K562 (cell line): ENCODE data around the gene CDKL5. TPM values are rescaled to one million over a fixed set of nuclear protein-coding genes. Genes with fewer than 3 reads are reported as not detected.

Experiments used
- KAT2B ChIP-seq: IDR thresholded peaks from one replicate; pipeline ENCODE4 v1.6.1; 2012; ENCODE audit warnings: low read depth, mild to moderate bottlenecking, control low read depth, inconsistent platforms, low read length, moderate library complexity
- MAZ ChIP-seq, 2 experiments: fragments of 450-650 bp in 1 of 2; sonication (generic) in 1 of 2; formaldehyde crosslinking; IDR thresholded peaks in 1 of 2; conservative IDR thresholded peaks in 1 of 2; 2 replicates each; pipeline versions ENCODE4 v1.4.0 to v1.5.0; 2020; ENCODE audit warnings: mild to moderate bottlenecking in 1 of 2, missing genetic modification reagents in 1 of 2
- NRF1 ChIP-seq, 2 experiments: fragments of 450-650 bp; IDR thresholded peaks in 1 of 2; conservative IDR thresholded peaks in 1 of 2; 2 replicates each; pipeline ENCODE4 v1.6.1; 2014; ENCODE audit warnings: mild to moderate bottlenecking in 2 of 2
- RBFOX2 ChIP-seq: fragments of 200-400 bp; formaldehyde crosslinking; IDR thresholded peaks from 2 replicates; pipeline ENCODE4 v1.6.1; 2017; ENCODE audit warnings: low read depth, mild to moderate bottlenecking, low read length, moderate library complexity
- SIX5 ChIP-seq, 2 experiments: IDR thresholded peaks; 2 replicates each; pipeline ENCODE4 v1.6.1; 2011; ENCODE audit warnings: low read length in 2 of 2, borderline replicate concordance in 1 of 2, low read depth in 1 of 2, mild to moderate bottlenecking in 1 of 2, moderate library complexity in 1 of 2; ENCODE audit not compliant: insufficient read depth in 1 of 2
- TCF7L2 ChIP-seq: fragments of 150-350 bp; IDR thresholded peaks from 2 replicates; pipeline ENCODE4 v1.6.1; 2016; ENCODE audit warnings: low read depth, mild to moderate bottlenecking, low read length, moderate library complexity
- U2AF2 ChIP-seq: fragments of 200-400 bp; formaldehyde crosslinking; optimal IDR thresholded peaks from 2 replicates; pipeline ENCODE3; 2017; ENCODE audit warnings: low read depth, mild to moderate bottlenecking, low read length
- ZNF23 ChIP-seq: fragments of 250-450 bp; sonication (Bioruptor Pico); IDR thresholded peaks from 2 replicates; pipeline ENCODE4 v1.4.0; 2020; ENCODE audit warnings: mild to moderate bottlenecking
- polyA plus RNA-seq, 8 experiments: library from polyadenylated mRNA; depleted of rRNA in 4 of 8; stranded (reverse) in 5 of 8; unstranded in 3 of 8; fragments of >200 nt; fragmentation: Nextera tagmentation in 2 of 8; fragmentation: Illumina TruSeq in 1 of 8; extraction: Ambion mirVana in 2 of 8; extraction: Trizol in 1 of 8; gene quantifications; 2 replicates each; pipeline versions ENCODE4 v1.2.1 to v1.2.3, GENCODE V29; 2011 to 2014; ENCODE audit warnings: inconsistent platforms in 1 of 8, missing spikeins in 1 of 8
- total RNA-seq, 7 experiments: library from RNA; depleted of rRNA in 6 of 7; stranded (reverse); fragments of >200 nt in 6 of 7; fragmentation: Illumina TruSeq in 2 of 7; extraction: Trizol in 2 of 7; gene quantifications; 2 replicates each; pipeline versions ENCODE4 v1.2.1 to v1.2.3, GENCODE V29; 2011 to 2021; ENCODE audit warnings: low replicate concordance in 1 of 7
- TF ChIP-seq, protein P1 (sequence below): fragments of 450-650 bp; formaldehyde crosslinking; IDR thresholded peaks from 2 replicates; pipeline ENCODE4 v1.4.0; 2020; ENCODE audit warnings: mild to moderate bottlenecking
- TF ChIP-seq, protein P2 (sequence below): fragments of 450-650 bp; formaldehyde crosslinking; IDR thresholded peaks from 2 replicates; pipeline ENCODE4 v1.4.0; 2020; ENCODE audit warnings: mild to moderate bottlenecking, moderate library complexity
- TF ChIP-seq, protein P3 (sequence below): fragments of 450-650 bp; IDR thresholded peaks from 2 replicates; pipeline ENCODE4 v1.6.1; 2018; ENCODE audit not compliant: partially characterized antibody
- TF ChIP-seq, protein P4 (sequence below): fragments of 450-650 bp; IDR thresholded peaks from 2 replicates; pipeline ENCODE4 v1.6.1; 2016; ENCODE audit warnings: antibody characterized with exemption
- TF ChIP-seq, protein P5 (sequence below): fragments of 450-650 bp; IDR thresholded peaks from 2 replicates; pipeline ENCODE4 v1.6.1; 2018; ENCODE audit warnings: mild to moderate bottlenecking, low read depth; ENCODE audit not compliant: partially characterized antibody
- TF ChIP-seq, protein P6 (sequence below): sonication (generic); formaldehyde crosslinking; IDR thresholded peaks from 2 replicates; pipeline ENCODE4 v1.8.0; 2022; ENCODE audit warnings: mild to moderate bottlenecking, missing genetic modification reagents

CDKL5 gene
- total and polyA plus RNA-seq, 9 of the 15 experiments (the other 6 are each of a cell fraction or from before 2014, with no cell fraction given), result under 0.01 to 0.21 (median 0.04) TPM

DNA sequence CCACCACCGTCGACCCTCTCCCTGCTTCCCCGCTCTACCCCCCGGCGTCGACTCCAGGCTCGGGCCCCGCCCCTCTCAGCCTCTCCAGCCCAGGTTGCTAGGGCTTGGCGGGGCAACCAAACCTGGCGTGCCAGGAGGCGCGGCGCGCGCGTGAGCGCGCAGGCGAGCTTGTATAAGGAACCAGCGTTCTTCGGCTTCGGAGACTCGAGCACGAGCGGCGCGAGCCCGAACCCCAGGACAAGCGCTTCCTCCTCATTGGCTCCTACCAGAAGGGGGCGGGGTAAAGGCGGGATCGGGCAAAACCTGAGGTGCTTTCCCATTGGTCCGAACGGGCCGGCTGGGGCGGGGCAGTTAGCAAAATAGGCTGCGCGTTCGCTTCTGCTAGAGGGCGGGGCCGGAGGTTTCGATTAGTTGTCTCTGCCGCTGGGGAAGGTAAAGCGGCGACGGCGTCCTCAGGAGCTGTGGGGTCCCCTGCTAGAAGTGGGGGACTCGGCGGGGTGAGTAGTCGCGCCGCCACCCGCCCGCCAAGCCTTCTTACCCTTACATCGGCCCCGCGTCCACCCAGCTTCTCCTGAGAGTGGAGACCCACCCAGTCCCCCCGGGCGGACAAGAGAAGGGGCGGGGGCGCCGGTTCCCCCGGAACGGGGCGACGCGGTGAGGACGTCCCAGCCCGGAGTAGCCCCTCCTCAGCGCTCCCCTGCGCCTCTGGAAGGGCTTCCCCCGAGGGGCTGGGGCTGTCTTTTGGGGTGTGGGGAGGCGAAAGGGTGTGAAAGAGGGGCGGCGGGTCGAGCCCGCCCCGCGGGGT is at the start of gene CDKL5 (continued):
- TF ChIP-seq, protein P1, sequence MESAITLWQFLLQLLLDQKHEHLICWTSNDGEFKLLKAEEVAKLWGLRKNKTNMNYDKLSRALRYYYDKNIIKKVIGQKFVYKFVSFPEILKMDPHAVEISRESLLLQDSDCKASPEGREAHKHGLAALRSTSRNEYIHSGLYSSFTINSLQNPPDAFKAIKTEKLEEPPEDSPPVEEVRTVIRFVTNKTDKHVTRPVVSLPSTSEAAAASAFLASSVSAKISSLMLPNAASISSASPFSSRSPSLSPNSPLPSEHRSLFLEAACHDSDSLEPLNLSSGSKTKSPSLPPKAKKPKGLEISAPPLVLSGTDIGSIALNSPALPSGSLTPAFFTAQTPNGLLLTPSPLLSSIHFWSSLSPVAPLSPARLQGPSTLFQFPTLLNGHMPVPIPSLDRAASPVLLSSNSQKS (CRISPR knock-in tag), result no peak
- TF ChIP-seq SIX5 (IDR thresholded peaks at IDR 0.05; ENCODE audit: borderline replicate concordance in 1 of 2, insufficient read depth in 1 of 2, low read depth in 1 of 2, low read length in 2 of 2) (no peak), NRF1 (conservative IDR thresholded peaks at IDR 0.05 in 1 of 2, IDR thresholded peaks at IDR 0.05 in 1 of 2) (peak; percentile 87 to 89), RBFOX2 (peak; percentile 34; the same call in 1 of the 2 replicates), MAZ (CRISPR knock-in tag; conservative IDR thresholded peaks at IDR 0.05 in 1 of 2, IDR thresholded peaks at IDR 0.05 in 1 of 2) (0 out of 4 replicates have a peak, but pooled peaks of 1 of the 2 experiments have one; percentile 17), U2AF2 (no peak), ZNF23 (CRISPR knock-in tag) (no peak), KAT2B (no peak), TCF7L2 (no peak)
- TF ChIP-seq, protein P2, sequence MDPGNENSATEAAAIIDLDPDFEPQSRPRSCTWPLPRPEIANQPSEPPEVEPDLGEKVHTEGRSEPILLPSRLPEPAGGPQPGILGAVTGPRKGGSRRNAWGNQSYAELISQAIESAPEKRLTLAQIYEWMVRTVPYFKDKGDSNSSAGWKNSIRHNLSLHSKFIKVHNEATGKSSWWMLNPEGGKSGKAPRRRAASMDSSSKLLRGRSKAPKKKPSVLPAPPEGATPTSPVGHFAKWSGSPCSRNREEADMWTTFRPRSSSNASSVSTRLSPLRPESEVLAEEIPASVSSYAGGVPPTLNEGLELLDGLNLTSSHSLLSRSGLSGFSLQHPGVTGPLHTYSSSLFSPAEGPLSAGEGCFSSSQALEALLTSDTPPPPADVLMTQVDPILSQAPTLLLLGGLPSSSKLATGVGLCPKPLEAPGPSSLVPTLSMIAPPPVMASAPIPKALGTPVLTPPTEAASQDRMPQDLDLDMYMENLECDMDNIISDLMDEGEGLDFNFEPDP (CRISPR knock-in tag), result no peak
- TF ChIP-seq, protein P3, sequence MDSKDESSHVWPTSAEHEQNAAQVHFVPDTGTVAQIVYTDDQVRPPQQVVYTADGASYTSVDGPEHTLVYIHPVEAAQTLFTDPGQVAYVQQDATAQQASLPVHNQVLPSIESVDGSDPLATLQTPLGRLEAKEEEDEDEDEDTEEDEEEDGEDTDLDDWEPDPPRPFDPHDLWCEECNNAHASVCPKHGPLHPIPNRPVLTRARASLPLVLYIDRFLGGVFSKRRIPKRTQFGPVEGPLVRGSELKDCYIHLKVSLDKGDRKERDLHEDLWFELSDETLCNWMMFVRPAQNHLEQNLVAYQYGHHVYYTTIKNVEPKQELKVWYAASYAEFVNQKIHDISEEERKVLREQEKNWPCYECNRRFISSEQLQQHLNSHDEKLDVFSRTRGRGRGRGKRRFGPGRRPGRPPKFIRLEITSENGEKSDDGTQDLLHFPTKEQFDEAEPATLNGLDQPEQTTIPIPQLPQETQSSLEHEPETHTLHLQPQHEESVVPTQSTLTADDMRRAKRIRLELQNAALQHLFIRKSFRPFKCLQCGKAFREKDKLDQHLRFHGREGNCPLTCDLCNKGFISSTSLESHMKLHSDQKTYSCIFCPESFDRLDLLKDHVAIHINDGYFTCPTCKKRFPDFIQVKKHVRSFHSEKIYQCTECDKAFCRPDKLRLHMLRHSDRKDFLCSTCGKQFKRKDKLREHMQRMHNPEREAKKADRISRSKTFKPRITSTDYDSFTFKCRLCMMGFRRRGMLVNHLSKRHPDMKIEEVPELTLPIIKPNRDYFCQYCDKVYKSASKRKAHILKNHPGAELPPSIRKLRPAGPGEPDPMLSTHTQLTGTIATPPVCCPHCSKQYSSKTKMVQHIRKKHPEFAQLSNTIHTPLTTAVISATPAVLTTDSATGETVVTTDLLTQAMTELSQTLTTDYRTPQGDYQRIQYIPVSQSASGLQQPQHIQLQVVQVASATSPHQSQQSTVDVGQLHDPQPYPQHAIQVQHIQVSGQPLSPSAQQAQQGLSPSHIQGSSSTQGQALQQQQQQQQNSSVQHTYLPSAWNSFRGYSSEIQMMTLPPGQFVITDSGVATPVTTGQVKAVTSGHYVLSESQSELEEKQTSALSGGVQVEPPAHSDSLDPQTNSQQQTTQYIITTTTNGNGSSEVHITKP, result no peak
- TF ChIP-seq, protein P4, sequence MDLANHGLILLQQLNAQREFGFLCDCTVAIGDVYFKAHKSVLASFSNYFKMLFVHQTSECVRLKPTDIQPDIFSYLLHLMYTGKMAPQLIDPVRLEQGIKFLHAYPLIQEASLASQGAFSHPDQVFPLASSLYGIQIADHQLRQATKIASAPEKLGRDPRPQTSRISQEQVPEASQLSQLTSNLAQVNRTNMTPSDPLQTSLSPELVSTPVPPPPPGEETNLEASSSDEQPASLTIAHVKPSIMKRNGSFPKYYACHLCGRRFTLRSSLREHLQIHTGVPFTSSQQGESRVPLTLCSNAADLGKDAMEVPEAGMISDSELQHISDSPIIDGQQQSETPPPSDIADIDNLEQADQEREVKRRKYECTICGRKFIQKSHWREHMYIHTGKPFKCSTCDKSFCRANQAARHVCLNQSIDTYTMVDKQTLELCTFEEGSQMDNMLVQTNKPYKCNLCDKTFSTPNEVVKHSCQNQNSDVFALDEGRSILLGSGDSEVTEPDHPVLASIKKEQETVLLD, result no peak
- TF ChIP-seq, protein P5, sequence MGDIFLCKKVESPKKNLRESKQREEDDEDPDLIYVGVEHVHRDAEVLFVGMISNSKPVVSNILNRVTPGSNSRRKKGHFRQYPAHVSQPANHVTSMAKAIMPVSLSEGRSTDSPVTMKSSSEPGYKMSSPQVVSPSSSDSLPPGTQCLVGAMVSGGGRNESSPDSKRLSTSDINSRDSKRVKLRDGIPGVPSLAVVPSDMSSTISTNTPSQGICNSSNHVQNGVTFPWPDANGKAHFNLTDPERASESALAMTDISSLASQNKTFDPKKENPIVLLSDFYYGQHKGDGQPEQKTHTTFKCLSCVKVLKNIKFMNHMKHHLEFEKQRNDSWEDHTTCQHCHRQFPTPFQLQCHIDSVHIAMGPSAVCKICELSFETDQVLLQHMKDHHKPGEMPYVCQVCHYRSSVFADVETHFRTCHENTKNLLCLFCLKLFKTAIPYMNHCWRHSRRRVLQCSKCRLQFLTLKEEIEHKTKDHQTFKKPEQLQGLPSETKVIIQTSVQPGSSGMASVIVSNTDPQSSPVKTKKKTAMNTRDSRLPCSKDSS, result no peak
- TF ChIP-seq, protein P6, sequence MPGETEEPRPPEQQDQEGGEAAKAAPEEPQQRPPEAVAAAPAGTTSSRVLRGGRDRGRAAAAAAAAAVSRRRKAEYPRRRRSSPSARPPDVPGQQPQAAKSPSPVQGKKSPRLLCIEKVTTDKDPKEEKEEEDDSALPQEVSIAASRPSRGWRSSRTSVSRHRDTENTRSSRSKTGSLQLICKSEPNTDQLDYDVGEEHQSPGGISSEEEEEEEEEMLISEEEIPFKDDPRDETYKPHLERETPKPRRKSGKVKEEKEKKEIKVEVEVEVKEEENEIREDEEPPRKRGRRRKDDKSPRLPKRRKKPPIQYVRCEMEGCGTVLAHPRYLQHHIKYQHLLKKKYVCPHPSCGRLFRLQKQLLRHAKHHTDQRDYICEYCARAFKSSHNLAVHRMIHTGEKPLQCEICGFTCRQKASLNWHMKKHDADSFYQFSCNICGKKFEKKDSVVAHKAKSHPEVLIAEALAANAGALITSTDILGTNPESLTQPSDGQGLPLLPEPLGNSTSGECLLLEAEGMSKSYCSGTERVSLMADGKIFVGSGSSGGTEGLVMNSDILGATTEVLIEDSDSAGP (CRISPR knock-in tag), result no peak
